Naive thymus-derived CD4-positive, alpha-beta T cell (primary cell): ENCODE measurements around the gene KCNJ12. TPM values are rescaled to one million over a fixed set of nuclear protein-coding genes. Genes with fewer than 3 reads are reported as not detected.
"Not testable (repeated sequence)": the region's sequence is repeated elsewhere in the genome, so short reads cannot be mapped to it uniquely, and the experiment has no call there.

ENCODE experiments used
- ATAC-seq: fragments of 150-1000 bp; cut with Tn5 transposase; 2 replicates; pipeline ENCODE4 v1.10.0; 2021; ENCODE audit warnings: mild to moderate bottlenecking, moderate library complexity
- CTCF ChIA-PET: fragments of 350-600 bp; sonication (Branson Sonifier 250); formaldehyde crosslinking; loops from one replicate; lab custom pipeline; 2021; ENCODE audit warnings: antibody characterized with exemption; lab: Charles Lee
- POLR2A ChIA-PET: fragments of 350-600 bp; sonication (Branson Sonifier 250); formaldehyde crosslinking; loops from one replicate; lab custom pipeline; 2021; ENCODE audit warnings: antibody characterized with exemption, inconsistent platforms; lab: Charles Lee
- DNase-seq, 9 donors: peaks; one replicate each; pipeline versions ENCODE4 v3.0.0 to v3.0.0-alpha.2; 2020 to 2022; ENCODE audit warnings: mixed read lengths in 1 of 9
- H3K27ac ChIP-seq: one replicate; pipeline ENCODE4 v1.7.0; 2013; ENCODE audit warnings: mild to moderate bottlenecking, low read depth, low read length, moderate library complexity
- H3K27me3 ChIP-seq, 2 donors: one replicate each; pipeline ENCODE4 v1.7.0; 2013; ENCODE audit warnings: low read length in 2 of 2, mild to moderate bottlenecking in 2 of 2, moderate library complexity in 2 of 2; ENCODE audit not compliant: control insufficient read depth in 2 of 2, insufficient read depth in 2 of 2
- H3K36me3 ChIP-seq, 3 experiments: 1 replicate in 2 of 3; 2 replicates in 1 of 3; pipeline ENCODE4 v1.7.0; 2013; ENCODE audit warnings: low read length in 3 of 3, mild to moderate bottlenecking in 3 of 3, moderate library complexity in 1 of 3; ENCODE audit not compliant: insufficient read depth in 3 of 3, control insufficient read depth in 2 of 3
- H3K4me1 ChIP-seq, 2 donors: one replicate each; pipeline ENCODE4 v1.7.0; 2013; ENCODE audit warnings: low read length in 2 of 2, mild to moderate bottlenecking in 2 of 2, moderate library complexity in 1 of 2; ENCODE audit not compliant: control insufficient read depth in 2 of 2, insufficient read depth in 2 of 2
- H3K4me3 ChIP-seq: 2 replicates; pipeline ENCODE4 v1.7.0; 2013; ENCODE audit warnings: mild to moderate bottlenecking, low read length
- H3K9me3 ChIP-seq, 3 experiments: 1 replicate in 2 of 3; 2 replicates in 1 of 3; pipeline ENCODE4 v1.7.0; 2013; ENCODE audit warnings: low read length in 3 of 3; ENCODE audit not compliant: control insufficient read depth in 2 of 3
- H3K27ac Mint-ChIP-seq, 9 donors: one replicate each; pipeline ENCODE4 v1.8.0; 2020 to 2022; ENCODE audit warnings: mixed read lengths in 9 of 9, mild to moderate bottlenecking in 8 of 9, moderate library complexity in 5 of 9, inconsistent platforms in 2 of 9
- H3K27me3 Mint-ChIP-seq, 5 donors: one replicate each; pipeline ENCODE4 v1.8.0; 2021 to 2022; ENCODE audit warnings: mixed read lengths in 5 of 5, mild to moderate bottlenecking in 1 of 5
- H3K36me3 Mint-ChIP-seq, 5 donors: one replicate each; pipeline ENCODE4 v1.8.0; 2020 to 2022; ENCODE audit warnings: mixed read lengths in 5 of 5, mild to moderate bottlenecking in 3 of 5, inconsistent platforms in 1 of 5
- H3K4me1 Mint-ChIP-seq, 7 donors: one replicate each; pipeline ENCODE4 v1.8.0; 2020 to 2022; ENCODE audit warnings: mixed read lengths in 7 of 7, mild to moderate bottlenecking in 3 of 7, inconsistent platforms in 1 of 7
- H3K4me3 Mint-ChIP-seq, 10 donors: one replicate each; pipeline ENCODE4 v1.8.0; 2020 to 2022; ENCODE audit warnings: mild to moderate bottlenecking in 10 of 10, mixed read lengths in 10 of 10, moderate library complexity in 6 of 10, inconsistent platforms in 2 of 10
- H3K9me3 Mint-ChIP-seq, 11 donors: one replicate each; pipeline ENCODE4 v1.8.0; 2020 to 2022; ENCODE audit warnings: mixed read lengths in 11 of 11, mild to moderate bottlenecking in 4 of 11, inconsistent platforms in 1 of 11, moderate library complexity in 1 of 11
- intact Hi-C, 2 donors: fragments of 100-400 bp; cut with micrococcal nuclease; formaldehyde crosslinking; loops; one replicate each; pipeline ENCODE4 v1.15.1; 2023
- polyA plus RNA-seq, 2 donors: library from polyadenylated mRNA; unstranded; fragments of 300-500 nt; fragmentation: Illumina TruSeq; gene quantifications; one replicate each; pipeline ENCODE4 v1.2.3, GENCODE V29; 2021
- total RNA-seq, 6 experiments: library from RNA in 5 of 6; stranded (reverse) in 5 of 6; gene quantifications; 1 replicate in 5 of 6; 2 replicates in 1 of 6; pipeline ENCODE4 v1.2.3 and lab custom pipeline; 2021 to 2026

The KCNJ12 gene
- total and polyA plus RNA-seq, 7 experiments from 2014 or later: 0.19 to 0.24 TPM; not detected in 5

GRCh38 chr17:21425736-21426135, 49.6 kb downstream of the KCNJ12 start:
- no peak overlapping the region for H3K4me3 Mint-ChIP-seq
- Histone ChIP-seq H3K27me3 (no peaks in the 10 kb centered on the region), H3K27ac (no peak overlapping the region), H3K9me3 (no peaks in the 10 kb centered on the region), H3K36me3 (no peaks in the 10 kb centered on the region), H3K4me3 (no peak overlapping the region), H3K4me1 (peaks cover 0 to 1% of the 10 kb centered on the region in 2 donors)
- H3K27ac Mint-ChIP-seq: peak overlapping the region in 2 of 9 donors; percentile 34 to 50
- POLR2A ChIA-PET: no interaction called here
- no peaks in the 10 kb centered on the region for H3K36me3 Mint-ChIP-seq
- H3K9me3 Mint-ChIP-seq: no peaks in the 10 kb centered on the region
- peaks cover 0 to 17% (median 5%) of the 10 kb centered on the region in 7 donors for H3K4me1 Mint-ChIP-seq
- CTCF ChIA-PET: no interaction called here
- ATAC-seq (no peak), DNase-seq (no peak)
- H3K27me3 Mint-ChIP-seq: peaks cover 0 to 4% (median 0%) of the 10 kb centered on the region in 5 donors
- intact Hi-C loops: no loop called here

GRCh38 chr17:21426246-21426645, 50.1 kb downstream of the KCNJ12 start:
- H3K4me3 ChIP-seq, H3K27me3 Mint-ChIP-seq, ATAC-seq, H3K27ac Mint-ChIP-seq, H3K27ac ChIP-seq, CTCF ChIA-PET, intact Hi-C loops, H3K9me3 Mint-ChIP-seq, H3K36me3 ChIP-seq, H3K4me1 ChIP-seq, H3K4me3 Mint-ChIP-seq, H3K36me3 Mint-ChIP-seq, H3K27me3 ChIP-seq, DNase-seq, H3K9me3 ChIP-seq, POLR2A ChIA-PET: not testable (repeated sequence)
- peaks cover 0 to 17% (median 5%) of the 10 kb centered on the region in 7 donors for H3K4me1 Mint-ChIP-seq

- ATAC-seq, H3K9me3 ChIP-seq, POLR2A ChIA-PET, intact Hi-C loops, H3K4me1 ChIP-seq, H3K4me3 Mint-ChIP-seq, H3K27ac ChIP-seq, H3K36me3 Mint-ChIP-seq, H3K9me3 Mint-ChIP-seq, CTCF ChIA-PET, H3K27ac Mint-ChIP-seq, H3K27me3 Mint-ChIP-seq, H3K36me3 ChIP-seq, DNase-seq, H3K4me3 ChIP-seq, H3K27me3 ChIP-seq: not testable (repeated sequence)
- H3K4me1 Mint-ChIP-seq: peaks cover 0 to 12% (median 2%) of the 10 kb centered on the region in 7 donors
These were observed 50.7 kb downstream of the KCNJ12 start for GRCh38 chr17:21426876-21427275.

GRCh38 chr17:21427727-21428126, 51.6 kb downstream of the KCNJ12 start:
- H3K4me3 Mint-ChIP-seq, H3K4me1 ChIP-seq, H3K4me3 ChIP-seq, ATAC-seq, POLR2A ChIA-PET, H3K27ac ChIP-seq, H3K27me3 Mint-ChIP-seq, CTCF ChIA-PET, H3K4me1 Mint-ChIP-seq, DNase-seq, intact Hi-C loops, H3K27me3 ChIP-seq, H3K9me3 ChIP-seq, H3K27ac Mint-ChIP-seq, H3K36me3 Mint-ChIP-seq, H3K9me3 Mint-ChIP-seq, H3K36me3 ChIP-seq: not testable (repeated sequence)

- H3K36me3 Mint-ChIP-seq, H3K36me3 ChIP-seq, ATAC-seq, H3K4me3 ChIP-seq, intact Hi-C loops, H3K27me3 ChIP-seq, H3K4me3 Mint-ChIP-seq, H3K4me1 ChIP-seq, H3K9me3 Mint-ChIP-seq, POLR2A ChIA-PET, H3K9me3 ChIP-seq, H3K27me3 Mint-ChIP-seq, DNase-seq, H3K27ac ChIP-seq, H3K4me1 Mint-ChIP-seq, CTCF ChIA-PET: not testable (repeated sequence)
- peak overlapping the region in 1 of 9 donors; percentile 19 for H3K27ac Mint-ChIP-seq
These were observed 52.7 kb downstream of the KCNJ12 start for GRCh38 chr17:21428752-21429424.

GRCh38 chr17:21429921-21430628, 53.9 kb downstream of the KCNJ12 start:
- DNase-seq, POLR2A ChIA-PET, ATAC-seq: not testable (repeated sequence)

GRCh38 chr17:21433971-21434370, 57.8 kb downstream of the KCNJ12 start:
- H3K27ac ChIP-seq, H3K27me3 Mint-ChIP-seq, H3K4me3 ChIP-seq, H3K4me1 Mint-ChIP-seq, H3K9me3 Mint-ChIP-seq, H3K36me3 Mint-ChIP-seq, CTCF ChIA-PET, H3K4me1 ChIP-seq, ATAC-seq, H3K36me3 ChIP-seq, H3K9me3 ChIP-seq, H3K27ac Mint-ChIP-seq, H3K27me3 ChIP-seq, POLR2A ChIA-PET, DNase-seq, intact Hi-C loops, H3K4me3 Mint-ChIP-seq: not testable (repeated sequence)

More at GRCh38 chr17:21429921-21430628, 53.9 kb downstream of the KCNJ12 start:
- H3K4me3 Mint-ChIP-seq, H3K9me3 ChIP-seq, H3K4me3 ChIP-seq, H3K27me3 Mint-ChIP-seq, H3K27me3 ChIP-seq, H3K36me3 Mint-ChIP-seq, H3K27ac ChIP-seq, intact Hi-C loops, H3K9me3 Mint-ChIP-seq, H3K36me3 ChIP-seq, H3K27ac Mint-ChIP-seq, H3K4me1 Mint-ChIP-seq, H3K4me1 ChIP-seq, CTCF ChIA-PET: not testable (repeated sequence)
